H1 (cell line): ENCODE data around the gene BARX1. TPM values are rescaled to one million over a fixed set of nuclear protein-coding genes. Genes with fewer than 3 reads are reported as not detected.

Source experiments
- BRCA1 ChIP-seq: IDR thresholded peaks from 2 replicates; pipeline ENCODE4 v1.6.1; 2012; ENCODE audit warnings: low read depth, low read length, improper control_type of control experiment
- CTBP2 ChIP-seq: IDR thresholded peaks from 2 replicates; pipeline ENCODE4 v1.7.0; 2011; ENCODE audit warnings: borderline replicate concordance, mild to moderate bottlenecking, moderate library complexity, mixed read lengths, low read length; ENCODE audit not compliant: insufficient read depth, insufficient read length
- JUND ChIP-seq: IDR thresholded peaks from 2 replicates; pipeline ENCODE4 v1.6.1; 2011; ENCODE audit warnings: mild to moderate bottlenecking, improper control_type of control experiment, low read length
- polyA plus RNA-seq, 7 experiments: library from polyadenylated mRNA; depleted of rRNA in 3 of 7; stranded (reverse) in 5 of 7; unstranded in 2 of 7; fragments of >200 nt in 5 of 7; fragments of 200-250 nt in 2 of 7; gene quantifications; 1 replicate in 5 of 7; 2 replicates in 1 of 7; 4 replicates in 1 of 7; pipeline versions ENCODE4 v1.2.1 to v1.2.3, GENCODE V29; 2011 to 2013; ENCODE audit warnings: missing spikeins in 2 of 7, mixed read lengths in 2 of 7
- total RNA-seq: library from RNA; stranded (reverse); fragmentation: NEBNext Ultra II Directional; extraction: Animal tissue kit (Norgen Biotek cat#: 25700); gene quantifications from 2 replicates; pipeline ENCODE4 v1.2.1, GENCODE V29; 2021

The BARX1 gene
- total and polyA plus RNA-seq, 2 of the 8 experiments (the other 6 are each of a cell fraction or from before 2014, with no cell fraction given): 0.79 to 2.6 TPM

DNA sequence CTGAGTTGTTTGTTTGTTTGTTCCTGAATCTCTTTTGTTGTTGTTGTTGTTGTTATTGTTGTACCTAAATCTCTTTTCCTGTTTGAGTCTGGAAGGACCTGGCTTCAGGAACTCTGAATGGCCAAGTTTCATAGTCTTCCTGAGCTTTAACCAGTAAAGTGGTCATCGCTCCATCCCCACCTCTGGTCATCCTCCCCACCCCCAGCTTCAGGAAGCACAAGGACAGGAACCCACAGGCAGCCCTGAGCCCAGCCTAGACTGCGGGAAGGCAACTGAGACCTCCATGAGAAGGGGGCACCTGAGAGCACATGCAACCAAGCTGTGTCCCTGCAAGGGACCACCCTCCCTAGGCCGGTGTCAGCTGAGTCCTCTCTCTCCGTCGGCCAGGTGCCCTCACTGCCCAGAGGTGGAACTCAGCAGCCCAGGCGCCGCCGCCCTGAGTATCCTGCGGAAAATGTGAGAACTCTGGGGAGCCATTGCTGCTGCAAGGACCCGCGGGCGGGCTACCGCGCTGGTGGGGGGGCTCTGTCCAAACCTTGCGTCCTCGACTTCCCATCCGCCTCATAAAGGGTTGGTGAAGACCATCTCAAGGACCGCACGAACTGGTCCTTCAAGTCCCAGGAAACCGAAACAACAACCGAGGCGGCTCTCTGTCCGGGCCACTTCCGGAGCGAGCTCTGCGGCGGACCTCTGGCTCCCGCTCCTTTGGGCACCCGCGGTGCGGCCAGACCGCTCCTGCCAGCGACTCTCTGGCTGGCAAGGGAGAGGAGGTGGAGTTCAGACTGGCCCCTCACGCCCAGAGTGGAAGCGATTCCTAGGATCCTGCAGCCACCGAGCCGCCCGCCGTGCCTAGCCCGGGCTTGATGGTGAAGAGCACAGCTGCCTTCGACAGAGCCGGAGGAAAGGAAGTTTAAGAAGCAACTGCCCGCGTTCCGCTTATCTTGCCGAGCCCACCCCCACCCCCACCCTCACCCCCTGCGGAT lies 4.2 kb downstream of the BARX1 start (continued):
- TF ChIP-seq BRCA1 (no peak), CTBP2 (peak; percentile 30), JUND (no peak)
